HG03457 (cell line): ENCODE data around the gene CTPS2.

ENCODE experiments used
- ATAC-seq: cut with Tn5 transposase; IDR thresholded peaks from one replicate; pipeline ENCODE4 v1.9.1; 2021; ENCODE audit warnings: moderate number of reproducible peaks; ENCODE audit not compliant: unreplicated experiment

CTPS2 gene

DNA sequence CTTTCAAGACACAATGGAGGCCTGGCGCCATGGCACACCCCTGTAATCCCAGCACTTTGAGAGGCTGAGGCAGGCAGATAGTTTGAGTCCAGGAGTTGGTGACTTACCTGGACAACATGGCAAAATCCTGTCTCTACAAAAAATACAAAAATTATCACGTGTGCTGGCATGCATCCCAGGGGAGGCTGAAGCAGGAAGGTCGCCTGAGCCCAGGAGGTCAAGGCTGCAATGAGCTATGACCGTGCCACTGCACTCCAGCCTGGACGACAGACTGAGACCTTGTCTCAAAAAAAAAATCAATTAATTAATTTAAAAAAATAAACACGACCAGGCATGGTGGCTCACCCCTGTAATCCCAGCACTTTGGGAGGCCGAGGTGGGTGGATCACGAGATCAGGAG, 2.0 kb upstream of the CTPS2 start:
- ATAC-seq = no peak

DNA sequence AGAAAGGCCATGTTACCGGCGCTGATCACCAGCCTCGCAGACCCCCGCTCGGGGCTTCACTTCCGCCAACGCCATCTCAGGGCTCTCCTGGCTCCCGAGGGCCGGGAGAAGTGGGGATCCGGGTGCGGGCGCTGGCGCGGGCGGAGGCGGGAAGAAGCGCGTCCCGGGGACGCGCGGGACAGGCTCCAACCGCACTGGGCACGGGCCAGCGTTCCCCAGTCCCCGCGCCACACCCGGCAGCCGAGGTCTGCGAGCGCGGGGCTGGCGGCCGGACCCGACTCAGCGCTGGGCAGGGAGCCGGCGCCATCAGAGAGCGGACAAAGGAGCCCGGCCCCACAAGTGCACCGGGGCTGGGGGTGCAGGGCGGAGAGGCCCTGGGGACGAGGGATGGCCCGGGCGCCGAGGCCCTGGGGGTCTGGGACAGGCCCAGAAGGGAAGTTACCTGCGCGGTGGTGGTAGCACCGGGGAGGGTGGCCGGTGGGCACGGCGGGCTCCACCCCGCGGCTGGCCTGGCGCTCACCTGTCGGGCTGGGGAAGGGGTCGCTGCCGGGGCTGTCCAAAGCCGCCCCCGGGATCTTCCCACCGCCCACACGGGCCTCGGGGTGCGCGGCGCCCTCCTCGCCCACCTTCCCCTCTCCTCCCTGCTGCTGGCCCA, 449 bp downstream of the CTPS2 start:
- ATAC-seq = peak; percentile 21

DNA sequence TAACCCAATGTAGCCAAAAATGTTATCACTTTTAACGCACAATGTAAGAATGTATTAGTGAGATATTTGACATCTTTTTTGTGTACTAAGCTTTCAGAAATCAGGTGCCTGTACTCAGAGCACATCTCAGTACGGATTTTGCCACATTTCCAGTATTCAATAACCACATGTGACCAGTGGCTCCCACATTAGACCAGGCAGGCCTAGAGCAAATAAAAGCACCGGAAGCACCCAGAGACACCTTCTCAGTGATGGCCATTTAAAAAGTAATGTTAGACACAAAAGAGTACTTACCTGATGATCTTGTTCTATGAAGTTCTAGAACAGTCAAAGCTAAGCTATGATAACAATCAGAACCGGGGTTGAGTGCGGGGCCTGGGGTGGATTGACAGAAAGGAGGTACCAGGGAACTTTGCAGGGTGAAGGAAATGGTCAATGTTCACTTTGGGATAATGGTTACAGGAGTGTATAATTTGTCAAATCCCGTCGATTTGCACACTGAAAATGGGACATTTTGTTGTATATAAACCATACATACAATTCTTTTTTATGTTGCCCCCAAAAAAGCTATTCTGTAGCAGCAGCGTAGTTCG, 1.2 kb downstream of the CTPS2 start:
- ATAC-seq = no peak

DNA sequence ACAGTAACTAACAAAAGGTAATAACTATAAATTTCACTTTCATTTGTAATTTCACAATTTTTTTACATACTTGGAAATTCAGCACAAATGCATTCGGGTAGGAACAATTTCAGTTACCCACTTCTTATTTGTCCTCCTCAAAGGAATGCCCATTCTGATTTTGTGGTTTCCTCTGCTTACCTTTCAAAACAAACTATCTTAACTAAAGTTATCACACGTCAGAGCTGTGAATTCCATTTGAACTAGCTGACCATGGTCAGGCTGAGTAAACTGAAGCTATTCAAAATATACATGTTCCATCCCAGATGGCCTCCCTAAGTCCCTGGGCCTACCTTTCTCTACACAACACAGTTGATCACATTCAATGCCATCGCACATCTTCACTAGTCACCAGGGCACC, 4.5 kb downstream of the CTPS2 start:
- no peak for ATAC-seq

DNA sequence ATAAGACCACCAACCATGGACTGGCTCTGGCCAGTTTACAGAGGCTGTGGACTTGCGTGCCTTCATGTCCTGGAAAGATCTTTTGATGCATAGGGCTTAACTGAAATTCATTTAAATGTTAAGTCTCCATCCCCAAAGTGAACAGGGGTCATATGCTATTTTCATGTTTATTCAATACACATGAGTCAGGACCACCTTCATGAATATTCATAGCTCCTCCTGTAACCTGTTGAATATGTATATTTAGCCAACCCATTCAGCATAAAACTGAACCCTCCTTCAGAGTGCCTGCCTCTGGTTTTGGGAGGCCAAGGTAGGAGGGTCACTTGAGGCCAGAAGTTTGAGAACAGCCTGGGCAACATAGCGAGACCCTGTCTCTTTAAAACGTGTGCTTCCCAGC, 7.1 kb downstream of the CTPS2 start:
- ATAC-seq = no peak

DNA sequence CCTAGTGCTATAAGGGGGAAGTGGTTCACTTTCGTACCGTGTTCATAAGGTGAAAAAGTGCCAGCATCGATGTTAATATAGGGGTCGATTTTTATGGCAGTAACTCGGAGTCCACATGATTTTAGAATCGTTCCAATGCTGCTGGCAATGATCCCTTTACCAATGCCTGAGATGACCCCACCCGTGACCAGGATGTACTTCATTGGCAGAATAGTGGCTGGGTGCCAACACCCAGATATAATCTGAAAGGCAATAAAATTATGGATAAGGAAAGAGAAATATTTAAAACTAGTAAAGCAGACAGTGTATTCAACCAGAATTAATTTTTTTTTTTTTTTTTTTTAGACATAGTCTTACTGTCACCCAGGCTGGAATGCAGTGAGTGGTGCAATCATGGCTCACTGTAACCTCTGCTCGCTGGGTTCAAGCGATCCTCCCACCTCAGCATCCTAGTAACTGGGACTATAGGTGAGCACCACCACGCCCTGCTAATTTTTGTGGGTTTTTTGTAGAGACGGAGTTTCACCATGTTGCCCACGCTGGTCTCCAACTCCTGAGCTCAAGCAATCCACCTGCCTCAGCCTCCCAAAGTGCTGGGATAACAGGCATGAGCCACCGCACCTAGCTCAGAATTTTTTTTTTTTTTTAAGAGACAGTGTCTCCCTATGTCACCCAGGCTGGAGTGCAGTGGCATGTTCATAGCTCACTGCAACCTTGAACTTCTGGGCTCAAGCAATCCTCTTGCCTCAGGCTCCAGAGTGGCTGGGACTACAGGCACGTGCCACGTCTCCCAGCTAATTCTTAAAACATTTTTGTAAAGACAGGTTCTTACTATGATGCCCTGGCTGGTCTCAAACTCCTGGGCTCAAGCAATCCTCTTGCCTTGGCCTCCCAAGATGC, 9.5 kb downstream of the CTPS2 start:
- ATAC-seq = no peak

DNA sequence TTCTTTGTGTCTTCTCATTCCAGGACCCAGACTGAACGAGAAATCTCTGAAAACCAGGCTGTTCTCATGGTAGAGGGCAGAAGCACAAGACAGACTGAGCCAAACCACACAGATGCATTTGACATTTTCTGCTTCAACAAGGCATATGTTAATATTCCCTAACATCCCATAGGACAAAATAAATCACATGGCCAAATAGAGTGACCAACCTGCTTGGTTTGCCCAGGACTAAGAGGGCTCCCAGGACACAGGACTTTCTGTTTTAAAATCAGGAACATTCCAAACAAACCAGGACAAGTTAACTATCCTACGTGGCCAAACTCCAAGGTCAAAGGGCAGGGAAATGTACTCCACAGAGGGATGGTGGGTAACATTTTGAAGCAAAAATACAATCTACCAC, 11.7 kb downstream of the CTPS2 start:
- ATAC-seq = no peak

DNA sequence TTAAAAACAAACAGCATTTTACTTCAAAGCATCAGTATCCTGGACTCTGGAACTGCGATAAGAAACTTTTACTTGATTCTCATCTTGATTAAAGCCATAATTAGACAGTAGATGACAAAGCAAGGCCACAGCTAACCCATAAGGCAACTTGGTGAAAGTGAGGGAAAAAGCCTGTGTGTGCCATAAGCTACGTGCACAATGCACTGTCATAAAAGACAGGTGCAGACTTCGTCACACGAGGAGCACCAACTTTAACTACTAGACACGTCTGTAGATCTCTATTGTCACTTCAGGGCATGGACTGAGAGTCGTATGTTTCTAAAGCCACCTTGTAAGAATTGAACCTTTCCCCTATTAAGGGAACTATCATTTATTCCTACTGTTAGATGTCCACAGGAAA, 13.1 kb downstream of the CTPS2 start:
- ATAC-seq = no peak

DNA sequence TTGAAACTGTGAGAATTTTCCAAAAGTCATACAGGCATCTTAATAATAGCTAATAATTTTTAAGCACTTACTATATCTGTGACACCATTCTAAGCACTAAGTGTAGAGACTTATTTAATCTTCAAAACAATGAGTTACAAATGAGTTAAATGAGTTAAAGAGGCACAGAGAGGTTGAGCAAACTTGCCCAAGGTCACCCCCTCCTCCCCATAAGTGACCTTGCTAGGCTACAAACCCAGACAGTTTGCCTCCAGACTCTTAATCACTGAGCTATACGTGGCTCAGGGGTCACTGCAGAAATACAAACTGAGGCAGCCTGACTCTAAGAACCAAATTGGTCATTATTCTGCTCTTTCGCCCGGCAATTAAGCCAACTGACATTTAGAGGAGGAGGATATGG, 15.5 kb downstream of the CTPS2 start:
- ATAC-seq = no peak

DNA sequence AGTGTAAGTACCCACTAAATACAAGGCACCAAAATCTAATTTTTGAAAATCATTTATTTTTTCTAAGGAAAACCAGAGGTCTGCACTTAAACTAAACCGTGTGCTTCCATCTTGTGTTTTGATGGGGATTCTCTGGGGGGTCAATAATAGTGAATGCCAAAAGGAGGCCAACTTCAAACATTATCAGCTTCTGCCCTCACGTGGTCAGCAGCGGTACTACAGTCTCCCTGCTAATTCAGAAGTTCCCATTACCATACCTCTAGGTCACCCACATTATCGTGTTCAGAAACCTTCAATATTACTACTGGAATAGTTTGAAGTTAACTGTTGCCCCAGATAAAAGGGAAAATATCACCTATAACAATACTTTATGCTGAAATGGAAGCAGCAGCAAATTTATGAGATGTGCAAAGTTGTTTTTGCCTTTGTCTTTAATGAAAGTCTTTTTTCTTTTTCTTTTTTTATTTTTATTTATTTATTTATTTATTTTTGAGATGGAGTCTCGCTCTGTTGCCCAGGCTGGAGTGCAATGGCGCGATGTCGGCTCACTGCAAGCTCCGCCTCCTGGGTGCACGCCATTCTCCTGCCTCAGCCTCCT, 17.3 kb downstream of the CTPS2 start:
- no peak for ATAC-seq

DNA sequence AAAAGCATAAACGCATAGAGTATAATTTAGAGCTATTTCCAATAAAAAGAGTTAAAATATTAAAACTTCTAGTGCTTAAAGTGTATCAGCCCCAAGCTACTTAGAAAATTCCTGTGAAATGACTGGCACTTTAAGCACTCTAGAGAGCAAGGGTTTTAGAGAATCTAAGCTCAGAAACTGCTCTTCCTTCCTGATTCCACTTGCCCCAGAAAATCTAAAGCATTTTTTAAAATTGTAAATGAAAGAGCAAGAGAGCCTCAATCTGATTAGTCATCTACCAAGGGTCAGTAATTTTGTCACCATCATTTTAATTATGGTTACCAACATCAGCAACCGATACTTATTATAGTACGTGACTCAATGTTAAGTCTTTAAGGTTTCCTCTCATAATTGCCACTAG, 25.0 kb downstream of the CTPS2 start:
- ATAC-seq = no peak

DNA sequence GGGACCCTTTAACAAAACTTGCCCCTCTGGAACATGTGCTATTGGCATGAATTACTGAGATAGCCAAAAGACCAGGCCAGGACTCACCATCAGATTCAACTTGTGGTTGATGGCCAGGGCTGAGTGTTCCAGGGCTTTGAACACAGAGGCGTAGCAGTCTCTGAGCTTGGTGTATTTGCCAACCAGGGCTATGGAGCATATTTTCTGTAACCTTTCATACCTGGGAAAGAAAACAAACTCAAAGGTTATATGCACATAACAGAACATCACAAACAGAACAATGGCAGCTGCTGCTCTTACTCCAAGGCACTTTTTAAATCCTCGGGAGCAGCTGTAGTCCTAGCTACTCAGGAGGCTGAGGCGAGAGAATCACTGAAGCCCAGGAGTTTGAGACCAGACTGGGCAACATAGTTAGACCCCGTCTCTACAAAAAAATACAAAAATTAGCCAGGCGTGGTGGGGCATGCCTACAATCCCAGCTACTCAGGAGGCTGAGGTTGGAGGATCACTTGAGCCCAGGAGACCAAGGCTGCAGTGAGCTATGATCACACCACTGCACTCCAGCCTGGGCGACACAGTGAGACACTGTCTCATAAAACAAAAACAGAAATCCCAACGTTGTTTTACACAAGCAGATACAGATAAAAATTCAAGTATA, 29.3 kb downstream of the CTPS2 start:
- no peak for ATAC-seq

DNA sequence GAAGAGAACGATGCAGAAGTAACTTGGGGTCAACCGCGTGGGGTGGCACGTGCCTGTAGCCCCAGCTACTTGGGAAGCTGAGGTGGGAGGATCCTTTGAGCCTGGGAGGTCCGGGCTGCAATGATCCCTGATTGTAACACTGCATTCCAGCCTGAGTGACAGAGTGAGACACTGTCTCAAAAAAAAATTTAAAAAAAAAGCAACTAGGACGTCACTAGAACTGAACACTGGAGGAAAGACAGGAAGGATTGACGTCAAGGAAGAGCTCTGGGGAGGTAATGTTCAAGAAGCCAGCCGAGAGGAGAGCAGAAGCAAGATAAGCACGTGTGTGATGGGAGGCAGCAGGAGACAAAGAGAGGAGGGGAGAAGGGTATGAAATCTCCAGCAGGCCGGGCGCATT, 33.8 kb downstream of the CTPS2 start:
- no peak for ATAC-seq

DNA sequence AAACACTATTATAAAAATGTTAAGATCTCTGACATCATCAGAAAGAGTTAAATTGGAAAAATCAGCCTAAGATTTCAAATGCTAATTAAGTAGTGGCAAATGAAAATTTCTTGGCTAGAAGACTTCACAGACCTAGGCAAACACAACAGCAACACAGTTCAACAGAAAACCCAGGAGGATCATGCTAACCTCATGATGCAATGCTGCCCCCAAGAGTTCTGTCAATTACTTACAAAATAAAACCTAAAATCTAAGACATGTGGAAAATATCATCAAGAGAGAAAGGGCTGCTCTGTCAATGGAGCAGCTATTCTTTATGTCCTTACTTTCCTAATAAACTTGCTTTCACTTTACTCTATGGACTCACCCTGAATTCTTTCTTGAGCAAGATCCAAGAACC, 41.5 kb downstream of the CTPS2 start:
- no peak for ATAC-seq

DNA sequence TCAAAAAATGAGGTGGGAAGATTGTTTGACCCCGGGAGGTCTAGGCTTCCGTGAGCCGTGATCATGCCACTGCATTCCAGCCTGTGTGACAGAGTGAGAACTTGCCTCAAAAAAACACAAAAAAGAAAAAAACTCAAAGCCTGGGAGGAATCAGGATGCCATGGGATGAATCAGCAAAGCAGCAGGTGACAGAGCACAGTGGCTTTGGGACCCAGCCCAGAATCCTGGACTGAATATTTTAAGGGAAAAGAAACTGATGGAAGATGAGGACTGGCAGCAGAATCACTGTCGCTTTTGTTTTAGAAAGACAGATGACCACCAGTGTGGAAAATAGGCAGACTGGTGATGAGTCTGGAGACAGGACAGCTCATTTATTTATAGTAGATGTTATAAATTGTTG, 45.9 kb downstream of the CTPS2 start:
- no peak for ATAC-seq

DNA sequence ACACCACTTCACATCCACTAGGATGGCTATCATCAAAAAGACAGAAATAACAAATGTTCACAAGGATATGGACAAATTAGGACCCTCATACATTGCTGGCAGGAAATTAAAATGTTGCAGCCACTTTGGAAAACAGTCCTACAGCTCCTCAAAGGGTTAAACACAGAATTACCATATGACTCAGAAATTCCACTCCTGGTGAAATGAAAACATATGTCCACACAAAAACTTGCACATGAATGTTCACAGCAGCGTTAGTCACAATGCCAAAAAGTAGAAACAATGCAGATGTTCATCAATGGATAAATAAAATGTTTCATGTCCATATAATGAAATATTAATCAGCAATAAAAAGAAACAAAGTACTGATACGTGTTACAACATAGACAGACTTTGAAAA, 47.4 kb downstream of the CTPS2 start:
- no peak for ATAC-seq

DNA sequence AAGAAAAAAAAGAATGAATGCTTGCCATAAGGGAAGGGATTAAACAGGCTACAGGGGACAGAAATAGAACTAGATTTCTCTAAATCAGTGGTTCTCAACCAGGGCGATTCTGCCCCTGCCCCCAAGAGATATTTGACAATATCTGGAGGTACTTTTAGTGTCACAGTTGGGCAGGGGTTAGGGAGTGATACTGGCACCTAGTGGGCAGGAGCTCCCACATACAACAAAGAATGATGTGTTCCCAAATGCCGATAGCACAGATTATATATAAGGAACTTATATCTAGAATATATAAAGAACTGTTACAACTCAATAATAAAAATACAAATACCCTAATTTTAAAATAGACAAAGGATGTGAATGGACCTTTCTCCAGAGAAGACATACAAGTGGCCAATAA, 47.8 kb downstream of the CTPS2 start:
- ATAC-seq = no peak

DNA sequence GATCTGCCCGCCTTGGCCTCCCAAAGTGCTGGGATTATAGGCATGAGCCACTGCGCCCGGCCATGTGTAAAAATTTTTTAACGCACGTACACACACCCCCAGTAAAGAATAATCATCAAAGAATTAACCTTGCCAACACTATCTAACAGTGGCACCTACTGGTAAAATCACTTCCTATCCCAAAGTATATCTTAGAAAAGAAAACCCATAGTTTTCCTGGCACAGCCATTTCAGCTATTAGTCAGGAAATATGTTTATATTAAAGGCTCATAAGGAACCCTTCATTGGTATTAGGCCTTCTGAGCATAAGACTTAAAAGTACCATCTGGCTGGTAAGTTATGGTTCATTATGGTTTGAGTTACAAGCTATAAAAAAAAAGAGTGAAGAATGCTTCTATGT, 48.4 kb downstream of the CTPS2 start:
- no peak for ATAC-seq

DNA sequence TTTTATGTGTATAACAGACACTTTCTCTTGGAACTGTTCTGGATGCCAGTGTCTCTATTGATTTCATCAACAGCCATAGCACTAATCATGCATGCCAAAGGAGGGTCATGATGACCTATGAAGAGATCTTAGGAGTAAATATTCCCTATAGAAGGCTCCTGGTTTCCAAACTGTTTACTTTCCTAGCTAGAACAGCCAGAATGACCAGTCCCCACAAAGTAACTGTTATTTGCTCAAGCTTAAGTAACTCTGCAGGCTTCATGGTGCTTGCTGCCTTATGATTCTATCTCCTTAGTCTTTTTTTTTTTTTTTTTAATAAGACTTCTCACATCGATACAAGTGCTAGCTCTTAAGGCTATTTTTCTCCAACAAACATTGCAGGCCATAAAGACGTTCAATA, 50.1 kb downstream of the CTPS2 start:
- no peak for ATAC-seq

DNA sequence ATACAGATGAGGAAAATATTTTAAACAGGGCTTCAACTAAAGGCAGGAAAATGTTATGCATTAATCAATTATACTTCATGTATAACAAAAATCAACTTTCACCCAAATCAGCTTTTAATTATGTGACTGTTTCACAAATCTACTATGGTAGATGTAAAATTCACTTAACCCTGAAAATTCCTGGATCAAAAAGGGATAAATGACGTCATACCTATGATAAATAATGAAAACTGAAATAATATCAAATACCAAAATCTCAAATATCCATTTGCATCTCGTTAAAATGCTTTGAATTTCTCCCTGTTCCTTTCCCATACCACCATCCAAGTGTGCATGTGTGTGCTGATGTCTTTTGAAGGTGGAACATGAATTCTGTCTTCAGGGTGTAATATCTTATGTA, 51.0 kb downstream of the CTPS2 start:
- no peak for ATAC-seq

DNA sequence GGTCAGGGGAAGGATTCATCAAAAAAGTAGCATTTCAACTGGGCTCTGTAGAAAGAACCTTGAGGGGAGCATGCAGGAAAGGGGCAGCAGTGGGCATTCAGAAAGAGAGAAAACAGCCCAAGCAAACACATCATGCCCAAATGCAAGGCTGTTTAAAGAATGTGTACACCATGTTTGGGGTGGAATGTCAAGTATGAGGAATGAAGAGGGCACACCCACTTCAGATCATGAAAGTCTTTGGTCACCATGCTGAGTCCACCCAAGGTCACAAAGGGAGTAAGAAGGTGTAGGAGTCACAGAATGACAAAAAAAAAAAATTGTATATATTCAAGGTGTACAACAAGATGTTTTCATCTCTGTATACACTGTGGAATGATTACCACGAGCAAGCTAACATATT, 53.1 kb downstream of the CTPS2 start:
- no peak for ATAC-seq
